ENCODE data around the gene RNF31.

Gene RNF31

DNA sequence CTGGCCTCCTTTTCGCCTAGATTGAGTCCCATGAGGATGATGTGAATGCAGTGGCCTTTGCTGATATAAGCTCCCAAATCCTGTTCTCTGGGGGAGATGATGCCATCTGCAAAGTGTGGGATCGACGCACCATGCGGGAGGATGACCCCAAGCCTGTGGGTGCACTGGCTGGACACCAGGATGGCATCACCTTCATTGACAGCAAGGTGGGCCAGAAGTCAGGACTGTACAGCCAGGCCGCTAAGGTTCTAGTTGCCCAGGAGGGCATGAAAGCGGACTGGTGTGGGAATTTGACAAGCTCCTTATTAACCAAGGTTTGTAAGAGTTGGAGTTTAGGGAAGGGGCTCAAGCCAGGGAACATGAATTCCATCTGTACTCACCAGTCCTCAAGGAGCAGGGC, 27.6 kb upstream of the RNF31 start:
- TF ChIP-seq CTCF (IDR thresholded peaks at IDR 0.05; ENCODE audit: low read length, missing control alignments): no peak
- no peak overlapping the region for H3K4me3 ChIP-seq (replicated peaks; ENCODE audit: low read depth, low read length)
- DNase-seq (ENCODE audit: low read depth): no peak

DNA sequence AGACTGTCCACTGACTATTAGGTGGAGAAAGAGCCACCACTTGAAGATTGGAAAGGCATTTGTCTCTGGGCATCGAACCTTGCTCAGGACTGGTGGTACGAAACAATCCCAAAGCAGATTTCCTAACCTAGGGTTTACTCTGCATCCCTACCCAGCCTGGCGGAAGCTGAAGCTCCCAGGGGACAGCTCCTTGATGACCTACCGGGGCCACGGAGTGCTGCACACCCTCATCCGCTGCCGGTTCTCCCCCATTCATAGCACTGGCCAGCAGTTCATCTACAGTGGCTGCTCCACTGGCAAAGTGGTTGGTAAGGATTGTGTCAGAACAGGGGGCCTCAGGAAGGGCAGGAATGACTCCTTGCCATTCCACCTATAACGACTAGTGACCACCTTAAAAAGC, 26.1 kb upstream of the RNF31 start:
- H3K4me3 ChIP-seq (replicated peaks; ENCODE audit: low read depth, low read length): no peak overlapping the region
- TF ChIP-seq CTCF (IDR thresholded peaks at IDR 0.05; ENCODE audit: low read length, missing control alignments): no peak
- DNase-seq (ENCODE audit: low read depth): no peak

DNA sequence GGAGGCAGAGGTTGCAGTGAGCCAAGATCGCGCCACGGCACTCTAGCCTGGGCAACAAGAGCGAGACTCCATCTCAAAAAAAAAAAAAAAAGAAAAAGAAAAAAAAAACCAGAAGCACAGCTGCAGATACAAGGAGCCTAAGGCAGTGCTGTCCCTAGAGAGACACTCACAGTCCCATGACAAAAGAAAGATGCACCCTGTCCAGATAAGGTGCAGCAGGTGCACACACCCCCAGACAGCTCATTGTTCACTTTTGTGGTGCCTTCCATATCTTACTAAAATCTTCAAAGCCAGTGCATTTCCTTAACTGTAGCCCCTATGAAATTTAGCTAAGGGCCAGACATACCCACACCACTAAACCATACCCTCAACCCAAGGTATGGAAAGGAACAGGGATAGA, 24.9 kb upstream of the RNF31 start:
- DNase-seq (ENCODE audit: low read depth): no peak
- no peak for TF ChIP-seq CTCF (IDR thresholded peaks at IDR 0.05; ENCODE audit: low read length, missing control alignments)
- no peak overlapping the region for H3K4me3 ChIP-seq (replicated peaks; ENCODE audit: low read depth, low read length)

- H3K4me3 ChIP-seq (replicated peaks; ENCODE audit: low read depth, low read length): no peak overlapping the region
- no peak for DNase-seq (ENCODE audit: low read depth)
- TF ChIP-seq CTCF (IDR thresholded peaks at IDR 0.05; ENCODE audit: low read length, missing control alignments): no peak
Measured at GRCh38 chr14:24122898-24123297, 24.4 kb upstream of the RNF31 start.

DNA sequence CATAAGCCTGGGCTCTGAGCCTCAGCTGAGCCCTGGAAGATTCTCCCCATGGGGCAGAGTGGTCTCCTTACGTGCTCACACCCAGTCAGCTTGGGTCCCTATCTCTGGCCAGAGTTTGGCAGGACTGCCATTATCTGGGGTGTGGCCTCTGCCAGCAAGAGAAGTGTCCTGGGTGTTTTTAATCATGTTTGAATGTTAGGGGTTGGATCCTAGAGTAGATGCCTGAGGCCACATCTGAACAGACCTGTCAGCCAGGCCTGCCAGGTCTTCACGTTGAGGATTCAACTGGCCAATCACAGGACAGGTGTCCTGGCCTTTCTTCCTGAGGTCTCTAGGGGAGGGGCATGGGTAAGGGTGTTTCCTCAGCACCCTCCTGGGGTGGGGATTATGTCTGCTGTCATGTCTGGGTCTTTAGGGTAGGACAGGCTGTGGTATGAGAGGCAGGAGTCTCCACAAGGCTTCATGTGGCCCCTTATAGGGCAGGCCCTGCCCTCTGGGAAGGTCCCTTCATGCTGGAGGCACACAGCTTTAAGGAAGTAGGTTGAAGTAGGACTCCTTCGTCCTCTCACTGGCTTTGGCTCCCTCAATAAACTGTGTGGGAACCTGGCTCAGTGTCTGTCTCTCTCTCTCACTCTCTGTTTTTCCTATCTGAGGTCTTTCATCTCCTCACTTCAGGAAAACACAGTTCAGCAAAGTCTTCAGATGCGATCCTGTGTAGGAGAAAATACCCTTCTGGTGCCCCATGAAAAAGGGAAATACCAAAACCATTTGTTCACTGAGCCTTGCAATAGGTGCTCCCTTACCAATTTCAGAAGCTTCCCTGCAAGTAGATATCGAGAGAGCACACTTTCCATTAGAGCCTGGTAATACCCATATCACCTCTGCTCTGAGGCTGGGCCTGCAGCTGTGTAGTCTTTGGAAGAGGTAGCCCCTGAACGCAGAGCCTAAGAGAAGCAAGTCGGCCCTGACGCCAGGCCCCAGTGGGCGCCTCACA, 23.6 kb upstream of the RNF31 start:
- no peak overlapping the region for H3K4me3 ChIP-seq (replicated peaks; ENCODE audit: low read depth, low read length)
- no peak for TF ChIP-seq CTCF (IDR thresholded peaks at IDR 0.05; ENCODE audit: low read length, missing control alignments)

DNA sequence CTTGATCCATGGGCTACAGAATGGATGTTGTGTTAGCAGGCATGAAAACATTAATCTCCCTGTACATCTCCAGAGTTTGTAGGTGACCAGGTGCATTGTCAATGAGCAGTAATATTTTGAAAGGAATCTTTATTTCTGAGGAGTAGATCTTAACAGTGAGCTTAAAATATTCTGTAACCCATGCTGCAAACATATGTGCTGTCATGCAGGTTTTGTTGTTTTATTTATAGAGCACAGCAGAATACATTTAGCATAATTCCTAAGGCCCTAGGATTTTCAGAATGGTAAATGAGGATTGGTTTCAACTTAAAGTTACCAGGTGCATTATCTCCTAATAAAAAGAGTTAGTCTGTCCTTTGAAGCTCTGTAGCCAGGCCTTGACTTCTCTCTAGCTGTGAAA, 20.4 kb upstream of the RNF31 start:
- no peak for TF ChIP-seq CTCF (IDR thresholded peaks at IDR 0.05; ENCODE audit: low read length, missing control alignments)
- H3K4me3 ChIP-seq (replicated peaks; ENCODE audit: low read depth, low read length): no peak overlapping the region
- DNase-seq (ENCODE audit: low read depth): no peak

More for the DNA sequence above, 23.6 kb upstream of the RNF31 start:
- DNase-seq (ENCODE audit: low read depth): no peak

DNA sequence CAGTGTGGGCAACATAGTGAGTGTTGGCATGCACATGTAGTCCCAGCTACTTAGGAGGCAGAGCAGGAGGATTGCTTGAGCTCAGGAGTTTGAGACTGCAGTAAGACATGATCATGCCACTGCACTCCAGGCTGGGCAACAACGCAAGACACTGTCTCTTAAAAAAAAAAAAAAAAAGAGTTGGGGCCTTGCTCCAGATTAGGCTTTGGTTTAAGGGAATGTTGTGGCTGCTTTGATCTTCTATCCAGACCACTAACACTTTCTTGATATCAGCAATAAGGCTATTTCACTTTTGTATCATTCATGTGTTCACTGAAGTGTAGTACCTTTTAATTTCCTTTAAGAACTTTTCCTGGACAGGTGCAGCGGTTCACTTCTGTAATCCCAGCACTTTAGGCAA, 19.6 kb upstream of the RNF31 start:
- no peak for DNase-seq (ENCODE audit: low read depth)
- no peak for TF ChIP-seq CTCF (IDR thresholded peaks at IDR 0.05; ENCODE audit: low read length, missing control alignments)
- H3K4me3 ChIP-seq (replicated peaks; ENCODE audit: low read depth, low read length): no peak overlapping the region
